CD4-positive, alpha-beta T cell treated with Interleukin-12 subunit alpha and Interleukin-12 subunit beta, for 1 hour (primary cell): ENCODE data around the gene PYY.
"Not testable (repeated sequence)": the region's sequence is repeated elsewhere in the genome, so short reads cannot be mapped to it uniquely, and the experiment has no call there.

Source experiments
- DNase-seq: peaks from one replicate; pipeline ENCODE4 v3.0.0-alpha.2; 2020

Gene PYY

GRCh38 chr17:43976963-43977837 lies 23.5 kb upstream of the PYY start:
- no peak for DNase-seq

GRCh38 chr17:43975898-43976297 lies 22.2 kb upstream of the PYY start:
- DNase-seq: no peak

GRCh38 chr17:43974382-43975266 lies 20.9 kb upstream of the PYY start:
- DNase-seq: no peak

GRCh38 chr17:43972444-43973212 lies 18.9 kb upstream of the PYY start:
- DNase-seq: not testable (repeated sequence)

GRCh38 chr17:43971436-43971835 lies 17.7 kb upstream of the PYY start:
- DNase-seq: not testable (repeated sequence)

GRCh38 chr17:43970366-43970765 lies 16.6 kb upstream of the PYY start:
- DNase-seq: no peak

- DNase-seq: no peak
Observed at GRCh38 chr17:43967251-43967875, 13.6 kb upstream of the PYY start.

GRCh38 chr17:43966276-43966675 lies 12.5 kb upstream of the PYY start:
- no peak for DNase-seq

- no peak for DNase-seq
Observed at GRCh38 chr17:43962479-43962878, 8.7 kb upstream of the PYY start.

- no peak for DNase-seq
Observed at GRCh38 chr17:43961954-43962353, 8.2 kb upstream of the PYY start.

- not testable (repeated sequence) for DNase-seq
Observed at GRCh38 chr17:43961292-43961691, 7.6 kb upstream of the PYY start.

- no peak for DNase-seq
Observed at GRCh38 chr17:43958748-43959352, 5.1 kb upstream of the PYY start.

- DNase-seq: no peak
Observed at GRCh38 chr17:43956222-43956621, 2.5 kb upstream of the PYY start.

GRCh38 chr17:43952724-43953666 lies 745 bp downstream of the PYY start:
- DNase-seq: no peak

- no peak for DNase-seq
Observed at GRCh38 chr17:43952351-43952723, 1.4 kb downstream of the PYY start.

- DNase-seq: no peak
Observed at GRCh38 chr17:43951750-43952149, 2.0 kb downstream of the PYY start.

GRCh38 chr17:43950554-43950953 lies 3.2 kb downstream of the PYY start:
- DNase-seq: no peak

- no peak for DNase-seq
Observed at GRCh38 chr17:43949781-43950180, 4.0 kb downstream of the PYY start.

GRCh38 chr17:43946781-43947180 lies 7.0 kb downstream of the PYY start:
- DNase-seq: no peak

- no peak for DNase-seq
Observed at GRCh38 chr17:43945074-43945829, 8.5 kb downstream of the PYY start.
